Measurements from ENCODE around the gene SLC9A9.

SLC9A9 gene

GRCh38 chr3:143321058-143321769, 527.1 kb downstream of the SLC9A9 start:
- no peak for DNase-seq (ENCODE audit: low spot score)

GRCh38 chr3:143315766-143316165, 532.5 kb downstream of the SLC9A9 start:
- DNase-seq (ENCODE audit: low spot score) = no peak

GRCh38 chr3:143314251-143315093, 533.8 kb downstream of the SLC9A9 start:
- no peak for DNase-seq (ENCODE audit: low spot score)

- DNase-seq (ENCODE audit: low spot score) = no peak
Measured at GRCh38 chr3:143313893-143314188, 534.4 kb downstream of the SLC9A9 start.

GRCh38 chr3:143313025-143313892, 535.0 kb downstream of the SLC9A9 start:
- DNase-seq (ENCODE audit: low spot score) = no peak

GRCh38 chr3:143311096-143311495, 537.2 kb downstream of the SLC9A9 start:
- DNase-seq (ENCODE audit: low spot score) = no peak

- DNase-seq (ENCODE audit: low spot score) = no peak
Measured at GRCh38 chr3:143309705-143310104, 538.6 kb downstream of the SLC9A9 start.

GRCh38 chr3:143307613-143308183, 540.6 kb downstream of the SLC9A9 start:
- DNase-seq (ENCODE audit: low spot score) = no peak

- DNase-seq (ENCODE audit: low spot score) = no peak
Measured at GRCh38 chr3:143306407-143306806, 541.9 kb downstream of the SLC9A9 start.

- no peak for DNase-seq (ENCODE audit: low spot score)
Measured at GRCh38 chr3:143302638-143303171, 545.6 kb downstream of the SLC9A9 start.

- no peak for DNase-seq (ENCODE audit: low spot score)
Measured at GRCh38 chr3:143301031-143301901, 547.0 kb downstream of the SLC9A9 start.

- no peak for DNase-seq (ENCODE audit: low spot score)
Measured at GRCh38 chr3:143298886-143299535, 549.3 kb downstream of the SLC9A9 start.

- no peak for DNase-seq (ENCODE audit: low spot score)
Measured at GRCh38 chr3:143298380-143298779, 549.9 kb downstream of the SLC9A9 start.

GRCh38 chr3:143295201-143296080, 552.8 kb downstream of the SLC9A9 start:
- peak; percentile 9 for DNase-seq (ENCODE audit: low spot score)

GRCh38 chr3:143294188-143294587, 554.1 kb downstream of the SLC9A9 start:
- DNase-seq (ENCODE audit: low spot score) = peak; percentile 19

GRCh38 chr3:143291836-143292447, 556.3 kb downstream of the SLC9A9 start:
- DNase-seq (ENCODE audit: low spot score) = no peak

GRCh38 chr3:143288944-143289343, 559.3 kb downstream of the SLC9A9 start:
- no peak for DNase-seq (ENCODE audit: low spot score)

- no peak for DNase-seq (ENCODE audit: low spot score)
Measured at GRCh38 chr3:143287403-143287802, 560.9 kb downstream of the SLC9A9 start.

All from NAMALWA (cell line).